Measurements from ENCODE around the gene VWA5B1. TPM values are rescaled to one million over a fixed set of nuclear protein-coding genes. Genes with fewer than 3 reads are reported as not detected.

Gene VWA5B1
- total RNA-seq, 1 experiment from 2014 or later = not detected

DNA sequence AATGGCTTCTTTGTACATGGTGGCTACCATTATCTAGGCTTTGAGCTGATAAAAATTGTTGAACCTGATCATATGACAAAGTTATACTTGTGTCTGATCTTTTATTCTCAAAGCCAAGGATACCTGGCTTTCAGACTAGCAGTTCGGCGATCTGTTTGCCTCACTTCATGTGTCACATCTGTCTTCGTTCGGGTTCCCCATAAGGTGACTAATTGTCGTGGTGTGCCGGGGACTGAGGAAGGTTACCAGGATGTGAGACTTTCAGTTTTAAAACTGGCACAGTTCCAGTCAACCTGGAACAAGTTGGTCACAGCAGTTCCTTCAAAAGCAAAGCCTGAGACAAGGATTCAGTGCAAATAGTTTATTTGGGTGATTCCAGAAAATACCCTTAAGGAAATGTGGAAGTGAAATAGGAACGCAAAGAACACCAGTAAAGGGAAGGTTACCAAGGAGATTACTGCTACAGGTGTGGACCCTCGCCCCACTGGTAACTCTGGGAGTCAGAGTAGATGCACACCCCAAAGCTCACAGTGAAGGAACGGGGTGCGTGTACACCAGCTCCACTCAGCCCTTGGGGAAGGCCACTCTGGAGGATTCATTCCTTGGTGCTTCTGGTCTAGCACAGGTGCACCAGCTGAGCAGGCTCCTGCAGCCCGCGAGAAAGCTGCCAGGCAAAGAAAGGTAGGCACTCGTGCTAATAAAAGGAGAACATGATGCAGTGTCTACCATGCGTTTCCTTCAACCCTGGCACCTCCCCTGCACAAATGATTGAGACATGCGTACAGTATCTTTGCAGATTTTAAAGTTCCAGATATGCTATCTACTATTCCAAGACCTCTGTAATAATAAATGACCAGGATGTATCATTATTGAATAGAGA lies 69.0 kb downstream of the VWA5B1 start:
- ATAC-seq = no peak; the same call in 1 of the 2 replicates
- intact Hi-C loops (cut with micrococcal nuclease) = loop anchor here (5.0 kb wide), 1 partner anchor 147 kb away; no protein-coding TSS in a partner anchor
- Histone ChIP-seq H3K4me3 (ENCODE audit: low read length) (no peak overlapping the region), H3F3A (ENCODE audit: low read length, unreplicated experiment) (no peaks in the 10 kb centered on the region), H3K36me3 (ENCODE audit: low read depth, low read length) (no peaks in the 10 kb centered on the region), H3K4me2 (ENCODE audit: low read length) (peak overlapping the region; percentile 32), H3K9me2 (replicated peaks; ENCODE audit: low read length) (no peaks in the 10 kb centered on the region), H2AFZ (ENCODE audit: low read length) (no peak overlapping the region), H3K27me3 (ENCODE audit: low read length) (no peaks in the 10 kb centered on the region), H4K20me1 (ENCODE audit: low read length) (no peaks in the 10 kb centered on the region), H3K9ac (ENCODE audit: low read length) (no peak overlapping the region), H3K79me2 (ENCODE audit: low read length) (no peaks in the 10 kb centered on the region), H3K4me1 (ENCODE audit: insufficient read depth, low read length) (peaks cover 38% of the 10 kb centered on the region), H3K27ac (ENCODE audit: low read length) (no peak overlapping the region), H3K9me3 (ENCODE audit: low read length) (no peaks in the 10 kb centered on the region)
- BruUV-seq (replicated peaks) = no TSS peak
- CTCF ChIA-PET = no interaction called here
- POLR2A ChIA-PET (ENCODE audit: unreplicated experiment) = no interaction called here
- TF ChIP-seq EZH2 (IDR thresholded peaks at IDR 0.05; ENCODE audit: low read length, unreplicated experiment) (no peak), EZH2phosphoT487 (IDR thresholded peaks at IDR 0.05; ENCODE audit: borderline replicate concordance, low read length) (no peak), CTCF (conservative IDR thresholded peaks at IDR 0.05; ENCODE audit: low read depth, low read length) (no peak)
- peak; percentile 50 for DNase-seq

DNA sequence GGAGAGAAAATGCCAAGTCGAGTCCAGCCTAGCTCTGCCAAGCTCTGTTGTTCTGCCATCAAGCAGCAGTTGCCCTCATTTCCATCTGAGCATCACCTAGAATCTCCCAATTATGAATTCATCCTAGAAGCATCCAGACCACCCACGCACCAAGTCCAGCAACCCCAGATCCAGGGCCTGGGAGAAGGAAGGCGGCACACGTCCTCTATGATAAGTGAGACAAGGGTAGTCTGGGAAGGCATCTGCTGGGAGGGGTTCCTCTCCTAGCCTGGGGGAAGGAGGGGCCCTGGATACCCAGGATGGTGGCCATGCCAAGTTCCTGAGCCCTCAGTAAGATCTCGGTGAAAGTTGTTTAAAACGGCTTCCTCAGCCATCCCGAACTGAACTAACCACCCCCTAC lies 70.7 kb downstream of the VWA5B1 start:
- Histone ChIP-seq H3F3A (ENCODE audit: low read length, unreplicated experiment) (no peaks in the 10 kb centered on the region), H3K4me1 (ENCODE audit: insufficient read depth, low read length) (peaks cover 37% of the 10 kb centered on the region), H3K9me2 (replicated peaks; ENCODE audit: low read length) (no peaks in the 10 kb centered on the region), H3K9me3 (ENCODE audit: low read length) (no peaks in the 10 kb centered on the region), H3K36me3 (ENCODE audit: low read depth, low read length) (no peaks in the 10 kb centered on the region), H3K27me3 (ENCODE audit: low read length) (peaks cover 12% of the 10 kb centered on the region), H4K20me1 (ENCODE audit: low read length) (no peaks in the 10 kb centered on the region), H3K79me2 (ENCODE audit: low read length) (no peaks in the 10 kb centered on the region), H3K4me2 (ENCODE audit: low read length) (no peak overlapping the region), H3K9ac (ENCODE audit: low read length) (no peak overlapping the region), H3K4me3 (ENCODE audit: low read length) (no peak overlapping the region), H2AFZ (ENCODE audit: low read length) (no peak overlapping the region), H3K27ac (ENCODE audit: low read length) (no peak overlapping the region)
- TF ChIP-seq EZH2phosphoT487 (IDR thresholded peaks at IDR 0.05; ENCODE audit: borderline replicate concordance, low read length) = no peak
- TF ChIP-seq CTCF (conservative IDR thresholded peaks at IDR 0.05; ENCODE audit: low read depth, low read length) = no peak
- TF ChIP-seq EZH2 (IDR thresholded peaks at IDR 0.05; ENCODE audit: low read length, unreplicated experiment) = no peak
- intact Hi-C loops (cut with micrococcal nuclease) = no loop called here
- ChIA-PET CTCF (interaction anchor here (0.5 to 1.6 kb wide), 5 partner anchors 28 to 133 kb away, joined by 3 to 7 read pairs (median 4); no protein-coding TSS in a partner anchor), POLR2A (ENCODE audit: unreplicated experiment) (no interaction called here)
- ATAC-seq = no peak
- BruUV-seq (replicated peaks) = no TSS peak
- DNase-seq = no peak

Measured in PC-3 (cell line).